Fibroblast of skin of right quadriceps (primary cell): ENCODE results near the gene KIAA0319L.
A peak's percentile ranks its signal among the peaks of the same experiment; 100 is the strongest.
"Not testable (repeated sequence)": the region's sequence is repeated elsewhere in the genome, so short reads cannot be mapped to it uniquely, and the experiment has no call there.

Experiments
- DNase-seq: peaks from one replicate; pipeline ENCODE4 v3.0.0-alpha.2; 2013

The KIAA0319L gene

GRCh38 chr1:35580949-35581388 is 23.8 kb upstream of the KIAA0319L start:
- DNase-seq: no peak

- DNase-seq: no peak
Measured at GRCh38 chr1:35577071-35577998, 20.1 kb upstream of the KIAA0319L start.

- not testable (repeated sequence) for DNase-seq
Measured at GRCh38 chr1:35576766-35577070, 19.5 kb upstream of the KIAA0319L start.

- peak; percentile 47 for DNase-seq
Measured at GRCh38 chr1:35576061-35576765, 19.0 kb upstream of the KIAA0319L start.

DNA sequence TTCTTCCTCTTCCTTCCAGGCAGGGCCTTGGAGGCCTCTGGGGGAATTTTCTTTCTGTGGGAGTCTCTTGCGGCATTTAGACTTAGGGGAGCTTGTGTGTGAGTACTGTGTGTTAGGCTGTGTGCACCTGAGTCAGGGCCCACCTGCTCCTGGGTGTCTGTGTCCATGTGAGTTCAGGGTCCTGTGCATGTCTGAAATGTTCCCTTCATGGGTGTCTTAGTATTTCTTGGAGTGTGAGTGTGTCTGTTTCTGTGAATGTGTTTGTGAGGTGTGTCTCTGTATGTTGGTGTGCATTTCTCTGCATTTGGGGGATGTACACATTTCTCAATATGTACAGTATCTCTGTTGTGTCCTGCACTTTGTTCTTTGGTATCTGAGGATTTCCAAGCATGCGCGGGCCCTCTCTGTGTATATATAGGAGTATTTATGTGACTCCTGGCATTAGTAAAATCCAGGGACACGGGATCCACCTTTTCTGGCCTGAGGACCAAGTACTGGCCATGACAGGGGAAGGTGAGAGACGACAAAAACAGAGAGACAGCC is 18.3 kb upstream of the KIAA0319L start:
- no peak for DNase-seq

DNA sequence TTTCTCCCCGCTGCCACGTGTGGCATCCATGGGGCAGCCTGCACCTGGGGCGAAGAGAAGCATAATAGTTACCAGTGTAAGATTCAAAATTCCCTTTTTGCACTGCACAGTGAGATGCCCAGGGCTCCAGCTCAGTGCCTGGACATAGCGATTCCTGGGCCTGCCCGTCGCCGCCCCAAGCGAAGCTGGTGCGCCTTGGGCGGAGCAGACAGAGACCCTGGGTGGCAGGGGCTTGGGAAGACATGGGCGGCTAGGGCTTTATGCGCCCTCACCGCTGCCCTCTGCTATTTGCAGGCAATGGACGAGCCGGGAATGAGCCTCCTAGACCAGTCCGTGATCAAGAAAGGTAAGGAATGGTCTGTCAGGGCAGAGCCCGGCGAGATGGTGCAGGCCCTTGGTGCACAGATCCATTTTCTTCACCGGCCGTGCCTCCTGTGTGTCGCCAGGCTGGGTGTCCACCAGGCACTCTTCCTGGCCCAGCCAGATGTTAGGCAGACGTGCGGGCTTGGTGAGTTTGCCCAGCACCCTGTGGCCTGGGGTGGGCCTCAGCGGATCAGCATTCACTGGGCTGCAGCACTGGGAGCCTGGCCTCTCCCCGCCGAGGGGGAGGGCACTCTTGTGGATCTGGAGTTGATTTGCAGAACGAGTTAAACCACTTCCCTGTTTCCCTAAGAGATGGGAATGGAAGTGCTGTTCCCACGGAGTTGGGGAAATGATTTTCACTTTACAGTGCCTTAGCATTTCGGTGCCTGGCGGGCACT is 17.6 kb upstream of the KIAA0319L start:
- no peak for DNase-seq

DNA sequence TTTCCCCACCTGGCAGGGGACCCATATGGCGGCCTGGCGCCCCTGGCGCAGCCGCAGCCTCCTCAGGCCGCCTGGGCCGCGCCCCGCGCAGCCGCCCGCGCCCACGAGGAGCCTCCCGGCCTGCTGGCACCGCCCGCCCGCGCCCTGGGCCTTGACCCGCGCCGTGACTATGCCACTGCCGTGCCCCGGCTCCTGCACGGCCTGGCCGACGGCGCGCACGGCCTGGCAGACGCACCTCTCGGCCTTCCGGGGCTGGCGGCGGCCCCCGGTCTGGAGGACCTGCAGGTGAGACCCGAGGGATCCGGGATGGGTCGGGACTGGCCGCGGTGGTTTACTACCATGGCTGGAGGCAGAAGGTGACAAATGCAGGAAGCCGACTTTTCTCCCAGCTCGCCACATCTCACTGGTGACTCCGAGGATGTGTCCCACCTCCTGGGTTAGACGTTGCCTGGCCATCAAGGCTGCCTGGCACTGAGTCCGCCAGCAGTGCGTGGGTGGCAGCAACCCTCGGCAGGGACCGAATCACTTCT is 17.0 kb upstream of the KIAA0319L start:
- no peak for DNase-seq

DNA sequence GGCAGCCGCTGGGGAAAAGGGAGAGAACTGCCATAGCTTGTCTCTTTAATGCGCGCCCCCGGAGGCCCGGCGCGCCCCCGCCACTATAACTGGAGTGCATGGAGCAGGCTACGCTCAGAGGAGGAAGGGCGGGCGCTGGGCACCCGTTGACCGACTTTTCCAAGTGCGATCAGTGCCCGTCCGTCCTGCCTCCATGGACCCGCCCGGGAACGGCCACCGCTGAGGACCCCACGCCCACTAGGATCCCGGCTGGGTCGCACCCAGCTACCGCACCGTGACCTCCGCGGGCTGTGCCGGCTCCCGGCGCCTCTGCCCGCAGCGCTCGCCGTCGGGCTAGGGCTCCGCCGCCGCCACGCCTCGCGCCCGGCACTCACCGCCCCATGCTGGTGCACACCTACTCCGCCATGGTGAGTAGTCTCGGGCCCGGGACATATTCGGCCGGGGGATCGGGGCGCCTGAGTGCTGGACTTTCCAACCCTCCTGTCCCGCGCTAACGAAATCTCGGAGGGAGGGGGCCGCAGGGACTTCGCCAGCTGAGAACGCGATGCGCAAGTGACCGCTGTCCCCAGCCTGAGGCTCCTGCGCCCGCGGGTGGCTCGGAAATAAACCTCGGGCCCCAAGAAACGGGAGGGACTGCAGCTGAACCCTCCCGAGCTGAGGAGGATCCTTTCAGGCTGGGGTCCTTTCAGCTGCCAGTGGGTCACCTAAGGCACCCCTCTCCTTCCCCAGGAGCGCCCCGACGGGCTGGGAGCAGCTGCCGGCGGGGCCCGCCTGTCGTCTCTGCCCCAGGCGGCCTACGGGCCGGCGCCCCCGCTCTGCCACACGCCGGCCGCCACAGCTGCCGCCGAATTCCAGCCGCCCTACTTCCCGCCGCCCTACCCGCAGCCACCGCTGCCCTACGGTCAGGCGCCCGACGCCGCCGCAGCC is 16.3 kb upstream of the KIAA0319L start, which contains the start of gene TFAP2E:
Gene TFAP2E, plus strand, starts transcription at position 117 of the 927 bp plus-strand sequence. Its CDS starts 264 bp downstream, at position 381.
- DNase-seq: no peak

- DNase-seq: no peak
Measured at GRCh38 chr1:35572296-35572695, 15.1 kb upstream of the KIAA0319L start.

- DNase-seq: no peak
Measured at GRCh38 chr1:35571263-35571662, 14.1 kb upstream of the KIAA0319L start.

DNA sequence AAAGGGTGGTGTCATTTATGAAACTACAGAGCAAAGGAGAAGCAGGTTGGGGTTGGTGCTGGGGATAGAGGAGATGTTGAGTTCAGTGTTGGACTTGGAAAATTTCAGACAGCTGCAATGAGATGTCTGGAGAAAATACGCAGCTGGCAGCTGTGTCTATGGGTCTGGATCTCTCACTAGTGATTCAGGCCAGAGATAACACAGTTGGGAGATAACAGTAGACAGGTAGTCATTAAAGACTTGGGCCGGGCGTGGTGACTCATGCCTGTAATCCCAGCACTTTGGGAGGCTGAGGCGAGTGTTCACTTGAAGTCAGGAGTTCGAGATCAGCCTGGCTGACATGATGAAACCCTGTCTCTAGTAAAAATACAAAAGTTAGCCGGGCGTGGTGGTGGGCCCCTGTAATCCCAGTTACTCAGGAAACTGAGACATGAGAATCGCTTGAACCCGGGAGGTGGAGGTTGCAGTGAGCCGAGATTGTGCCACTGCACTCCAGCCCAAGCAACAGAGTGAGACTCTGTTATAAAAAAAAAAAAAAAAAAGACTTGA is 13.5 kb upstream of the KIAA0319L start:
- DNase-seq: no peak

DNA sequence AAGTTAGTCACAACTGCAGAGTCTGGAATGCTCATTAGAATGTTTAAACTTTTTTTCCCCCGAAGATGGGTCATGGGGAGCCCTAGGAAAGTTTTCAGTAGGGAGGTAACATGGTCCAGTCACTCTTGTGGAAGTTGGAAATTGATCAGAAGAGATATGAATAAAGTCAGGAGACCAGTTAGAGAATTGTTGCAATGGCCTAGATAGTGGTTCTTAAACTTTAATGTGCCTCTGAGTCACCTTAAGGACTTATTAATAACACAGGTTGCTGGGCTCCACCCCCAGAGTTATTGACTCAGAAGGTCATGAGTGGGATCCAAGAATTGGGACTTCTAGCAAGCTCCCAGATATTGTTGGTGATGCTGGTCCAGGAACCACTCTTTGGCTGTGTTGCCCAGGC is 12.7 kb upstream of the KIAA0319L start:
- DNase-seq: no peak

DNA sequence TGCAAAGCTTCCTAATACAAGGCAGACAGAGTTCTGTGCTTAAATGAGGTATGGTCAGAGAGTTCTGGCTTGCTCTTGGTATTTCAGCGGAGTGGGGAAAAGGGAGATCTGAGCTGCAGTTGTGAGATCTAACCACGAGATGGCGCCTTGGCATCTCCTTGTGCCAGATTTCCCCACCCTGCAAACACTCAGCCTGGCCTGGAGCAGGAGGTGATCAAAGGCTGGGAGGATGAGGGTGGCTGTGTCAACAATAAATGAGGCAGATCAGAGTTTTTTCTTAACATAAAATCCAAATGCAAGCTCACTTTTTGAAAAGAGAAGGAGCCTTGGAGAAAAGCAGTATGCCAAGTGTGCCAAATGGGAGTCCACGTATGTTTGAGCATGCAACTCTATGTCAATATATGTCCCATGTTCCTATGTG is 11.8 kb upstream of the KIAA0319L start:
- DNase-seq: peak; percentile 63

GRCh38 chr1:35567947-35568558 is 10.8 kb upstream of the KIAA0319L start:
- no peak for DNase-seq

GRCh38 chr1:35565742-35566133 is 8.5 kb upstream of the KIAA0319L start:
- DNase-seq: no peak

GRCh38 chr1:35564884-35565741 is 7.9 kb upstream of the KIAA0319L start:
- no peak for DNase-seq

DNA sequence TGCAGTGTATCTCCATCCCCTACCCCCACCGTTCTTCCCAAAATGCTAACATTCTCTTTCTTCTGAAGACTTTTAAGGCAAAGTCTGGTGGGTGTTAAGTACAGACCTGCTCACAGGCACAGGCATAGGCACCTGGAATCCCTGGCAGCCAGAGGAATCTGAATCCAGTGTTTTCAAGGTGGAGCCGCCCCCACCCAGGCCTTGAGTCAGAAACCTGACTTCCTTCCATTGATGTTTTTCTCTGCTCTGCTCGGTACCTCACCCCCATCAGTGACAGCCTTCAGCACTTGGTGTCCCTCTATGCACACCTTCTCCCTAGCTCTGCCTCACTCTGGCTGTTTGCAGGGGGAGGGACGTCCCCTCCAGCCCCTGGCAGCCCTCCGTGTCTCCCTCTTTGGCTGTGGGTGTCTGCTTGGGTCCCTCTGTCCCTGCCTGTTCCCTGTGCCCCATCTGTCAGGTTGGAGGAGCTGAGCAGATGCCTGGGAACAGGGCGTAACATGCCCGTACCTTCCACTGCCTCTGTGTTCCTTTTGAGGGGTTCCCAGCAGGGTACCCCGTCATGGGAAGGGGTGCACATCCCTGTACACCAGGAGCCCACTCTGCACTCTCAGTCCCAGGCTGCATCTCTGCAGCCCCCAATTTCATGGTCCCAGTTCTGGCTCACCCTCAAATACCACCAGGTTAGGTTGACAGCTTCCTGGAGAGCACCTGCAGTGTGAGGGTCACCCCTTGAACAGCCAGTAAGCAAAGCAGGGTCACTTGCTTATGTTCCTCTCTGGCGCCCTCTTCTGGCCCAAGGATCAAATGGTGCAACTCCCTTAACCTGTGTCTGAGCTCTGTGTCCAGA is 7.1 kb upstream of the KIAA0319L start:
- DNase-seq: peak; percentile 57

- DNase-seq: no peak
Measured at GRCh38 chr1:35563166-35563565, 6.0 kb upstream of the KIAA0319L start.
